ENCODE measurements around the gene THOC6.

Gene THOC6

GRCh38 chr16:2992383-2993081 is 31.3 kb upstream of the THOC6 start:
- DNase-seq = no peak

- DNase-seq = no peak
Observed at GRCh38 chr16:2996298-2996697, 27.5 kb upstream of the THOC6 start.

GRCh38 chr16:2999929-3000328 is 23.9 kb upstream of the THOC6 start:
- no peak for DNase-seq

- no peak for DNase-seq
Observed at GRCh38 chr16:3000540-3000939, 23.3 kb upstream of the THOC6 start.

- DNase-seq = no peak
Observed at GRCh38 chr16:3001316-3001715, 22.5 kb upstream of the THOC6 start.

GRCh38 chr16:3003582-3004270 is 20.1 kb upstream of the THOC6 start:
- peak; percentile 99 to 100 for DNase-seq

GRCh38 chr16:3004319-3004718 is 19.5 kb upstream of the THOC6 start:
- DNase-seq = no peak

GRCh38 chr16:3004781-3005284 is 19.0 kb upstream of the THOC6 start:
- DNase-seq = no peak

GRCh38 chr16:3007059-3007956 is 16.5 kb upstream of the THOC6 start:
- DNase-seq = no peak

- DNase-seq = no peak
Observed at GRCh38 chr16:3007957-3008689, 15.7 kb upstream of the THOC6 start.

GRCh38 chr16:3008690-3009037 is 15.2 kb upstream of the THOC6 start:
- no peak for DNase-seq

GRCh38 chr16:3009568-3010390 is 14.1 kb upstream of the THOC6 start:
- DNase-seq = no peak

- no peak for DNase-seq
Observed at GRCh38 chr16:3010510-3010909, 13.3 kb upstream of the THOC6 start.

- peak; percentile 78 to 95 for DNase-seq
Observed at GRCh38 chr16:3012246-3012645, 11.6 kb upstream of the THOC6 start.

GRCh38 chr16:3012828-3013420 is 10.9 kb upstream of the THOC6 start, which contains the start of gene CLDN9:
CLDN9 (plus strand) TSS chr16:3012923; CDS start chr16:3013363, 440 bp downstream.
- DNase-seq = peak; percentile 77 to 94

- DNase-seq = no peak
Observed at GRCh38 chr16:3013491-3013951, 10.3 kb upstream of the THOC6 start.

GRCh38 chr16:3013998-3014690 is 9.7 kb upstream of the THOC6 start:
- no peak for DNase-seq

GRCh38 chr16:3014971-3015370 is 8.9 kb upstream of the THOC6 start:
- no peak for DNase-seq

- DNase-seq = no peak
Observed at GRCh38 chr16:3015865-3016521, 7.8 kb upstream of the THOC6 start.

GRCh38 chr16:3017344-3017743 is 6.5 kb upstream of the THOC6 start:
- DNase-seq = no peak

Data from NCI-H187 (cell line).